ENCODE measurements around the gene CCDC120. TPM values are rescaled to one million over a fixed set of nuclear protein-coding genes. Genes with fewer than 3 reads are reported as not detected.

The CCDC120 gene
- total RNA-seq, 1 donor from 2014 or later = 1.1 TPM

- no peaks in the 10 kb centered on the region for H3K27me3 ChIP-seq (ENCODE audit: control insufficient read depth, insufficient read depth, low read length)
- H3K4me3 ChIP-seq (ENCODE audit: low read depth, low read length) = peak overlapping the region; percentile 70
- DNase-seq (ENCODE audit: low read depth) = no peak
- no peak for TF ChIP-seq CTCF (IDR thresholded peaks at IDR 0.05; ENCODE audit: insufficient read depth, low read length, severe bottlenecking)
- H3K36me3 ChIP-seq (ENCODE audit: control insufficient read depth, insufficient read depth, low read length) = peaks cover 8% of the 10 kb centered on the region
- FAIRE-seq = no peak
These were observed 884 bp downstream of the CCDC120 start for GRCh38 chrX:49059681-49060085.

- H3K27me3 ChIP-seq (ENCODE audit: control insufficient read depth, insufficient read depth, low read length) = no peaks in the 10 kb centered on the region
These were observed 2.1 kb downstream of the CCDC120 start for GRCh38 chrX:49060914-49061313.

GRCh38 chrX:49061490-49061889 lies 2.7 kb downstream of the CCDC120 start:
- TF ChIP-seq CTCF (IDR thresholded peaks at IDR 0.05; ENCODE audit: insufficient read depth, low read length, severe bottlenecking) = no peak
- H3K36me3 ChIP-seq (ENCODE audit: control insufficient read depth, insufficient read depth, low read length) = peaks cover 12% of the 10 kb centered on the region

More at GRCh38 chrX:49060914-49061313, 2.1 kb downstream of the CCDC120 start:
- TF ChIP-seq CTCF (IDR thresholded peaks at IDR 0.05; ENCODE audit: insufficient read depth, low read length, severe bottlenecking) = no peak
- no peak for DNase-seq (ENCODE audit: low read depth)
- peaks cover 11% of the 10 kb centered on the region for H3K36me3 ChIP-seq (ENCODE audit: control insufficient read depth, insufficient read depth, low read length)
- H3K4me3 ChIP-seq (ENCODE audit: low read depth, low read length) = no peak overlapping the region
- FAIRE-seq = no peak

GRCh38 chrX:49061916-49062315 lies 3.1 kb downstream of the CCDC120 start:
- FAIRE-seq (no peak), DNase-seq (ENCODE audit: low read depth) (no peak)
- Histone ChIP-seq H3K36me3 (ENCODE audit: control insufficient read depth, insufficient read depth, low read length) (peaks cover 13% of the 10 kb centered on the region), H3K27me3 (ENCODE audit: control insufficient read depth, insufficient read depth, low read length) (no peaks in the 10 kb centered on the region), H3K4me3 (ENCODE audit: low read depth, low read length) (no peak overlapping the region)
- TF ChIP-seq CTCF (IDR thresholded peaks at IDR 0.05; ENCODE audit: insufficient read depth, low read length, severe bottlenecking) = no peak

More at GRCh38 chrX:49061490-49061889, 2.7 kb downstream of the CCDC120 start:
- no peaks in the 10 kb centered on the region for H3K27me3 ChIP-seq (ENCODE audit: control insufficient read depth, insufficient read depth, low read length)
- no peak for DNase-seq (ENCODE audit: low read depth)
- H3K4me3 ChIP-seq (ENCODE audit: low read depth, low read length) = no peak overlapping the region
- FAIRE-seq = no peak

GRCh38 chrX:49063715-49064114 lies 4.9 kb downstream of the CCDC120 start:
- DNase-seq (ENCODE audit: low read depth) = no peak
- H3K27me3 ChIP-seq (ENCODE audit: control insufficient read depth, insufficient read depth, low read length) = no peaks in the 10 kb centered on the region
- TF ChIP-seq CTCF (IDR thresholded peaks at IDR 0.05; ENCODE audit: insufficient read depth, low read length, severe bottlenecking) = no peak
- peaks cover 14% of the 10 kb centered on the region for H3K36me3 ChIP-seq (ENCODE audit: control insufficient read depth, insufficient read depth, low read length)
- H3K4me3 ChIP-seq (ENCODE audit: low read depth, low read length) = no peak overlapping the region
- peak; percentile 28 for FAIRE-seq

- TF ChIP-seq CTCF (IDR thresholded peaks at IDR 0.05; ENCODE audit: insufficient read depth, low read length, severe bottlenecking) = no peak
- Histone ChIP-seq H3K36me3 (ENCODE audit: control insufficient read depth, insufficient read depth, low read length) (peaks cover 14% of the 10 kb centered on the region), H3K27me3 (ENCODE audit: control insufficient read depth, insufficient read depth, low read length) (no peaks in the 10 kb centered on the region), H3K4me3 (ENCODE audit: low read depth, low read length) (no peak overlapping the region)
- DNase-seq (ENCODE audit: low read depth) (no peak), FAIRE-seq (no peak)
These were observed 5.5 kb downstream of the CCDC120 start for GRCh38 chrX:49064303-49064702.

All from bronchial epithelial cell (primary cell).